ENCODE data around the gene UBR4.

UBR4 gene

DNA sequence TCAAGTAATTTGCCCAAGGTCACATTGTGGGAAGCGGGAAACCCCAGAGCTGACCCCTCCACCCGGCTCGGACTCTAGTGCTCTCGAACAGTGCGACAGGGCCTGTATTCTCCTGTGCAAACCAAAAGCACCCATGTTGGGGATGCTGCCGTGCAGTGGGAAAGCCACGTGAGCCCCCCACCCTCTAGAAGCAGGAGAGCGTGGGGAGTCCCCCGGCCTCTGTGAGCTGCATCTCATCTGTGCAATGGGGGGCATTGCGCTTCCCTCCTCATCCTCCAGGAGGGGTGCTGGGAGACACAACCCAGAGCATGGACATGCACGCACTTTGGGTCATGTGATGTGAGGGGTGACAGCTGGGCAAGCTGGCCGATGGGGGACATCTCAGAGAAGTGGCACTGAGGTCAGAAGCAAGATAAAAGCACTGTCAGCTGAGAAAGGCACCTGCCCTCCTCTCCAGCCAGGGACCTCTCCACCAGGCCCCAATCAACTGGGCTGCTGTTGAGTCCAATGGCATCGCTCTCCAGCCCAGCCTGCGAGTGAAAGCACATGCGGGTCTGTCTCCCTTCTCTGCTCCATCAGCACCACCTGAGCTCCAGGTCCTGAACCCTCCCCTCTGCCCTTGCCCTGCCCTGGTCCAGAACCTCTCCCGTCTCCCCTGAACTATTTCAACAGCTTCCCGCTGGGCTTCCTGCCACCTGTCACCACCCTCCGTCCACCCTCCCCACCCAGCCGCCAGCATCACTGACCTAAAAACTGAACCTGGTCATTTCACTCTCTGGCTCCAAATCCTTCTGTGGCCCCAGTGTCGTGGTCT lies 177.2 kb downstream of the UBR4 start:
- DNase-seq = no peak

DNA sequence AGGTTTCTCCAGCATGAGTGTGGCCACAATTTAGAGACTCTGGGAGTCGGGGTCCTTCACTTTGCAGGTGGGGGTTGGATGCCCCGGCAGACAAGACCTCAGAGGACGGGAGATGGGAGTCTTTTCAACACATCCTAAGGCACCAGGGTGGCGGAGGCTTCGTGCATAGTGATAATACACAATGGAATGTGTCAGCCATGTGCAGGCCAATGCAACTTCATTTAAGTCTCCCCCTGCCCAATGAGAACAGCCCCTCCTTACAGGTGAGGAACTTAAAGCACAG lies 177.7 kb downstream of the UBR4 start:
- DNase-seq = no peak

DNA sequence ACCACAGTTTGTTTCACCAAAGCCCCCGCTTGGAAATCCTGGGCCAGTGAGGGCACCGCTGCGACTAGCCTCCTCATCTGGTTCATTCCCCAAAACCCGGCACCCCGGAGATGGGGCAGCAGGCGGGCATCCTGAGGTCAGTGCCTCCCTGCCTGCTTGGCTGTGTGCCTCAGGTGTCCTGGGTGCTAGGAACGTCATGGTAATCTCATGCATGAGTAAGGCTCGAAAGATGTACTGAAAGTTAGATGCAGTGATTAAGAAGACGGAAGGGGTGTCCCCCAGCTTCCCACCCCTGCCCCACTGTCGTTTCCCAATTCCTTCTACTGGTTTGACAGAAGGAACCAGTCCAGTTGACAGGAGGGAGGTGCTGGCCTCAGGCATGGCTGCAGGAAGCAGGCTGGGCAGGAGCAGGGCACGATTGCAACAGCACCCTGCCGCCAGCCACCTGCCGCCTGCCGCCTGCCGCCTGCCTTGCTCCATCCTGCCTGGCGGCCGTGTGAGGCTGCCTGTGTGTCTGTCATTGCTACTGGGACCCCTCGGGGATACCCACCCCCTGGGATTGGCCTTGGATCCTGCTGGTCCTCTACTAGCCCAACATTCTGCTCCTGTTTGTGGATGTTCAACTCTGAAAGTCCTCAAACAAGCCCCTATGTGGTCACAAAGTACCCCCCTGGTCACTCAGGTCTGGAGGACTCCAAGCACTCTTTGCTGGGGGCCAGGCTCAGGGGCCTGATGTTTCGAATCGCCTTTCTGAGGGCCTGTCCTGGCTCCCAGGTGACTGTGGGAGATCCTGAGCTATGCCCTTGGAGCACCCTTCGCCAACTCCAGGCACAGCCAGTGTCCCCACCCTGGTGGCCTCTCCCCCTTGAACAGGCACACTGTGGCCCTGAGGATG lies 180.6 kb downstream of the UBR4 start:
- DNase-seq = no peak

DNA sequence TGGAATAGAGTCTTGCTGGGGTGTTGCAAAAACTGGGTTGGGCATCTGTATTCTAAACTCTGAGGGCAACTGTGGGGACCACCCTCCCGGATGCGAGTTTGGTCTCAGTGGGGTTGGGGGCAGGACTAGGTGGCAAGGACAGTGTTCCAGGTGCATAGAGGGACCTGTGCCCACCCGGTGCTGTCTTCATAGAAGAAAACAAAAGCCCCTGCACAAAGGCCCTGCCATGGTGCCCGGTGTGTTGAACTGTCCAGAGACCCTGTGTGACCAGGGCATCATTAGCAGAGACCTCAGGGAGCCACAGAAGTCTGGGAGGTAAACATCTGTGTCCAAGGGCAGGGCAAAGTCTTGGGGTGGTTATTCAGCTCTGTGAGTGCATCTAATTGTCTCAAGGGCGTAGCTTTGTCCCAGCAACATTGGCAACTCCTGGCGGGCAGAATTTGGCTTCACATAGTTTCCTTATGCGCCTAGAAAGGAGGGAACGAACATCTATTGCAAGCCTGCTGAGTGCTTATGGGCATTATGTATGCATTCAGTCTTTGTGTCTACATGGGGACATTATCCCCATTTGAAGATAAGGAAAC lies 181.4 kb downstream of the UBR4 start:
- no peak for DNase-seq

DNA sequence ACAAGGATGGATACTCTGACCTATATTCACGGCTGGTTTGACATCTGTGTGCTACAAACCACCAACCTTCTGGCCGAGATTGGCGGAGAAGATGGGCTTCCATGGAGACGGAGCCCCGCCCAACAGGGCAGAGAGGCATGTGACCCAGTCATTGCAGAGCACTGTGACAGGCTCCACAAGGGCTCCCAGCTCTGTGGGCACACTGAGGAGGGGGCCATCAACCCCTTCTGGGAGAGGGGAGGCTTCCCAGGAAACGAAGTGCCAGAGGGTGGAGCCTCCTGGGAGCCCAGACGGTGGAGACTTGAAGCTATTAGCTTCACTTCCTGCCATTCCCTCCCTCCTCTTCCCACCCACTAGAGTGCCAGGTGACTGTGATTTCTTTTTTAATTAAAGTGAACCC lies 182.0 kb downstream of the UBR4 start:
- no peak for DNase-seq

Data from CD4-positive, alpha-beta T cell treated with Interleukin-12 subunit alpha and Interleukin-12 subunit beta, for 1 hour (primary cell).